Fibroblast of lung (primary cell): ENCODE data around the gene PRKCG. TPM values are rescaled to one million over a fixed set of nuclear protein-coding genes. Genes with fewer than 3 reads are reported as not detected.

Experiments used
- DNase-seq, 2 donors: peaks; one replicate each; pipeline versions ENCODE4 v3.0.0 to v3.0.0-alpha.2; 2010; ENCODE audit warnings: low read depth in 2 of 2
- H2AFZ ChIP-seq: 2 replicates; pipeline ENCODE4 v1.5.1; 2012; ENCODE audit warnings: low read length, control low read depth, inconsistent platforms
- H3K27ac ChIP-seq: 2 replicates; pipeline ENCODE4 v1.5.1; 2011; ENCODE audit warnings: low read length, control low read depth; ENCODE audit not compliant: insufficient read depth
- H3K27me3 ChIP-seq: 2 replicates; pipeline ENCODE4 v1.5.1; 2011; ENCODE audit warnings: mild to moderate bottlenecking, low read length; ENCODE audit not compliant: control insufficient read depth, insufficient read depth
- H3K36me3 ChIP-seq: 2 replicates; pipeline ENCODE4 v1.5.1; 2011; ENCODE audit warnings: low read length; ENCODE audit not compliant: control insufficient read depth, insufficient read depth
- H3K4me1 ChIP-seq: 2 replicates; pipeline ENCODE4 v1.5.1; 2011; ENCODE audit warnings: low read length; ENCODE audit not compliant: control insufficient read depth, insufficient read depth; ENCODE audit errors: extremely low read depth
- H3K4me2 ChIP-seq: 2 replicates; pipeline ENCODE4 v1.5.1; 2011; ENCODE audit warnings: low read length, control low read depth; ENCODE audit not compliant: insufficient read depth; ENCODE audit errors: extremely low read depth
- H3K4me3 ChIP-seq, 4 experiments: fragments of 200-600 bp in 1 of 4; sonication (generic) in 1 of 4; replicated peaks in 1 of 4; 2 replicates each; pipeline ENCODE4 v1.5.1; 2011 to 2016; ENCODE audit warnings: low read length in 4 of 4, low read depth in 3 of 4, mild to moderate bottlenecking in 3 of 4, control low read depth in 2 of 4, inconsistent platforms in 1 of 4, mixed read lengths in 1 of 4; ENCODE audit not compliant: insufficient read depth in 1 of 4; ENCODE audit errors: control extremely low read depth in 1 of 4
- H3K79me2 ChIP-seq: 2 replicates; pipeline ENCODE4 v1.5.1; 2012; ENCODE audit warnings: mild to moderate bottlenecking, low read length, inconsistent platforms; ENCODE audit not compliant: control insufficient read depth, insufficient read depth
- H3K9ac ChIP-seq: 2 replicates; pipeline ENCODE4 v1.5.1; 2011; ENCODE audit warnings: mild to moderate bottlenecking, low read length, control low read depth; ENCODE audit not compliant: insufficient read depth
- H3K9me3 ChIP-seq: 2 replicates; pipeline ENCODE4 v1.5.1; 2012; ENCODE audit warnings: low read depth, low read length; ENCODE audit not compliant: control insufficient read depth, insufficient read depth
- H4K20me1 ChIP-seq: 2 replicates; pipeline ENCODE4 v1.5.1; 2011; ENCODE audit warnings: low read length; ENCODE audit not compliant: control insufficient read depth, insufficient read depth; ENCODE audit errors: extremely low read depth
- CTCF ChIP-seq, 2 donors: IDR thresholded peaks in 1 of 2; conservative IDR thresholded peaks in 1 of 2; 1 replicate in 1 of 2; 2 replicates in 1 of 2; pipeline ENCODE4 v1.5.1; 2011 to 2012; ENCODE audit warnings: low read length in 2 of 2, control low read depth in 1 of 2, inconsistent platforms in 1 of 2, low read depth in 1 of 2, mild to moderate bottlenecking in 1 of 2
- EZH2 ChIP-seq: IDR thresholded peaks from 2 replicates; pipeline ENCODE4 v1.5.1; 2012; ENCODE audit warnings: low read length, control low read depth, mild to moderate bottlenecking; ENCODE audit errors: missing control alignments
- polyA plus RNA-seq, 2 donors: library from polyadenylated mRNA; depleted of rRNA in 1 of 2; stranded (reverse) in 1 of 2; unstranded in 1 of 2; fragments of >200 nt; gene quantifications; 2 replicates each; pipeline ENCODE4 v1.2.1, GENCODE V29; 2011 to 2012; ENCODE audit warnings: missing spikeins in 1 of 2
- total RNA-seq: library from RNA; depleted of rRNA; stranded (reverse); fragments of >200 nt; gene quantifications from 2 replicates; pipeline ENCODE4 v1.2.1, GENCODE V29; 2014

The PRKCG gene
- total and polyA plus RNA-seq, 2 donors (not counting 1 experiment from before 2014, with no cell fraction given): not detected

GRCh38 chr19:53892981-53893325, 11.0 kb downstream of the PRKCG start:
- Histone ChIP-seq H4K20me1 (no peaks in the 10 kb centered on the region), H3K79me2 (no peaks in the 10 kb centered on the region), H3K36me3 (no peaks in the 10 kb centered on the region), H3K4me2 (no peak overlapping the region), H3K27me3 (no peaks in the 10 kb centered on the region), H3K27ac (no peak overlapping the region), H3K9me3 (no peaks in the 10 kb centered on the region), H3K9ac (no peak overlapping the region), H3K4me3 (no peak overlapping the region), H3K4me1 (no peaks in the 10 kb centered on the region), H2AFZ (no peak overlapping the region)
- no peak for TF ChIP-seq CTCF (conservative IDR thresholded peaks at IDR 0.05 in 1 of 2, IDR thresholded peaks at IDR 0.05 in 1 of 2; ENCODE audit: low read depth in 1 of 2, low read length in 2 of 2)
- no peak for TF ChIP-seq EZH2
- no peak for DNase-seq

- H2AFZ ChIP-seq: no peak overlapping the region
- no peaks in the 10 kb centered on the region for H3K36me3 ChIP-seq
- no peak overlapping the region for H3K4me2 ChIP-seq
- no peak for TF ChIP-seq CTCF (conservative IDR thresholded peaks at IDR 0.05 in 1 of 2, IDR thresholded peaks at IDR 0.05 in 1 of 2; ENCODE audit: low read depth in 1 of 2, low read length in 2 of 2)
- TF ChIP-seq EZH2: no peak
- no peaks in the 10 kb centered on the region for H3K79me2 ChIP-seq
- H3K27me3 ChIP-seq: no peaks in the 10 kb centered on the region
- no peaks in the 10 kb centered on the region for H3K9me3 ChIP-seq
- no peak overlapping the region for H3K4me3 ChIP-seq
- H3K4me1 ChIP-seq: no peaks in the 10 kb centered on the region
- DNase-seq: no peak
- H4K20me1 ChIP-seq: no peaks in the 10 kb centered on the region
- no peak overlapping the region for H3K9ac ChIP-seq
- H3K27ac ChIP-seq: no peak overlapping the region
Observed at GRCh38 chr19:53894707-53895106, 12.7 kb downstream of the PRKCG start.

- TF ChIP-seq EZH2: no peak
- no peak for TF ChIP-seq CTCF (conservative IDR thresholded peaks at IDR 0.05 in 1 of 2, IDR thresholded peaks at IDR 0.05 in 1 of 2; ENCODE audit: low read depth in 1 of 2, low read length in 2 of 2)
- H3K27me3 ChIP-seq: no peaks in the 10 kb centered on the region
- no peaks in the 10 kb centered on the region for H4K20me1 ChIP-seq
- H3K4me2 ChIP-seq: no peak overlapping the region
- no peaks in the 10 kb centered on the region for H3K9me3 ChIP-seq
- no peak for DNase-seq
- no peaks in the 10 kb centered on the region for H3K4me1 ChIP-seq
- H3K4me3 ChIP-seq: no peak overlapping the region
- H3K79me2 ChIP-seq: no peaks in the 10 kb centered on the region
- no peak overlapping the region for H3K27ac ChIP-seq
- no peak overlapping the region for H3K9ac ChIP-seq
- no peaks in the 10 kb centered on the region for H3K36me3 ChIP-seq
- no peak overlapping the region for H2AFZ ChIP-seq
Observed at GRCh38 chr19:53896682-53897081, 14.7 kb downstream of the PRKCG start.
